ENCODE results near the gene TARS1.

GRCh38 chr5:33401482-33402390 lies 39.0 kb upstream of the TARS1 start:
- TF ChIP-seq POLR2A (IDR thresholded peaks at IDR 0.05) = no peak
- no peak for TF ChIP-seq POLR2AphosphoS5 (IDR thresholded peaks at IDR 0.05)
- TF ChIP-seq CTCF (IDR thresholded peaks at IDR 0.05) = no peak
- no peak for TF ChIP-seq EP300 (IDR thresholded peaks at IDR 0.05)

Measured in sigmoid colon (tissue), 4 donors.